Stomach (tissue), 9 donors: Measurements from ENCODE around the gene CNTN5. TPM values are rescaled to one million over a fixed set of nuclear protein-coding genes. Genes with fewer than 3 reads are reported as not detected.

Experiments used
- DNase-seq, 2 donors: peaks; one replicate each; pipeline versions ENCODE4 v3.0.0 to v3.0.0-alpha.2; 2013 to 2019
- H3K27ac ChIP-seq, 5 donors: fragments of 200-600 bp in 4 of 5; sonication (generic) in 4 of 5; one replicate each; pipeline ENCODE4 v1.5.1; 2013 to 2019; ENCODE audit warnings: mild to moderate bottlenecking in 1 of 5, moderate library complexity in 1 of 5
- H3K27me3 ChIP-seq, 3 donors: fragments of 200-600 bp; sonication (generic); one replicate each; pipeline ENCODE4 v1.5.1; 2017 to 2019; ENCODE audit warnings: mixed run types in 1 of 3
- H3K36me3 ChIP-seq, 4 donors: fragments of 200-600 bp; sonication (generic); 1 replicate in 3 of 4; 2 replicates in 1 of 4; pipeline ENCODE4 v1.5.1; 2016 to 2019
- H3K4me1 ChIP-seq, 4 donors: fragments of 200-600 bp; sonication (generic); one replicate each; pipeline ENCODE4 v1.5.1; 2016 to 2019
- H3K4me3 ChIP-seq, 4 donors: fragments of 200-600 bp; sonication (generic) in 3 of 4; one replicate each; pipeline ENCODE4 v1.5.1; 2016 to 2019; ENCODE audit warnings: mild to moderate bottlenecking in 1 of 4
- H3K9me3 ChIP-seq, 4 donors: fragments of 200-600 bp; sonication (generic); one replicate each; pipeline ENCODE4 v1.5.1; 2016 to 2019
- CTCF ChIP-seq, 7 experiments: fragments of 450-650 bp in 4 of 7; fragments of 200-600 bp in 3 of 7; sonication (generic) in 3 of 7; IDR thresholded peaks; one replicate each; pipeline ENCODE4 v1.5.1; 2016 to 2019; ENCODE audit warnings: antibody characterized with exemption in 7 of 7, control low read depth in 2 of 7, mild to moderate bottlenecking in 1 of 7
- EP300 ChIP-seq: sonication (generic); formaldehyde crosslinking; IDR thresholded peaks from one replicate; pipeline ENCODE4 v1.6.1; 2017; ENCODE audit warnings: antibody characterized with exemption
- POLR2A ChIP-seq, 4 donors: fragments of 450-650 bp; IDR thresholded peaks; one replicate each; pipeline ENCODE4 v1.6.1; 2016; ENCODE audit warnings: antibody characterized with exemption in 4 of 4, control low read depth in 2 of 4, mild to moderate bottlenecking in 1 of 4, moderate library complexity in 1 of 4
- POLR2AphosphoS5 ChIP-seq, 3 donors: sonication (generic); formaldehyde crosslinking; IDR thresholded peaks; one replicate each; pipeline ENCODE4 v1.6.1; 2016; ENCODE audit warnings: antibody characterized with exemption in 3 of 3
- WGBS, 5 donors: extraction: QIAGEN DNeasy Blood & Tissue Kit in 3 of 5; methylation state at CpG; one replicate each; pipeline versions ENCODE4 v1.1.5 to v1.1.7; 2013 to 2018; 5-methylcytosine and 5-hydroxymethylcytosine counted together
- intact Hi-C: fragments of 100-400 bp; cut with DNase I; formaldehyde crosslinking; loops from one replicate; pipeline ENCODE4 v1.15.1; 2023; ENCODE audit warnings: low total_unique reads
- polyA plus RNA-seq, 3 donors: library from polyadenylated mRNA; stranded (reverse); fragments of 200-250 nt; gene quantifications; one replicate each; pipeline ENCODE4 v1.2.3, GENCODE V29; 2013
- total RNA-seq, 5 donors: library from RNA; depleted of rRNA; stranded (reverse); fragments of >200 nt; gene quantifications; one replicate each; pipeline versions ENCODE4 v1.1.0 to v1.2.3, GENCODE V29; 2014 to 2016
- donor health status: healthy with polysubstance abuse.
- donor health status: Bipolar disorder and iron deficiency.
- donor health status: healthy.

The CNTN5 gene
- total and polyA plus RNA-seq, 8 donors: 0.05 to 9.9 TPM; not detected in 6

GRCh38 chr11:99391245-99391644 lies 370.5 kb downstream of the CNTN5 start:
- TF ChIP-seq POLR2AphosphoS5 (IDR thresholded peaks at IDR 0.05): no peak
- no peak for TF ChIP-seq EP300
- no peak for TF ChIP-seq CTCF (IDR thresholded peaks at IDR 0.05)
- no peak for TF ChIP-seq POLR2A (IDR thresholded peaks at IDR 0.05)
- H3K36me3 ChIP-seq: no peaks in the 10 kb centered on the region
- no peaks in the 10 kb centered on the region for H3K27me3 ChIP-seq
- no peaks in the 10 kb centered on the region for H3K4me1 ChIP-seq
- intact Hi-C loops: no loop called here
- no peak overlapping the region for H3K4me3 ChIP-seq
- no peak overlapping the region for H3K27ac ChIP-seq
- H3K9me3 ChIP-seq: no peaks in the 10 kb centered on the region
- WGBS, 5 donors: 67 to 73% (median 71%) methylated on average over 4 of the region's 4 CpGs
- no peak for DNase-seq

GRCh38 chr11:99406345-99406744 lies 385.6 kb downstream of the CNTN5 start:
- 72 to 90% (median 75%) methylated on average over 2 of the region's 2 CpGs for WGBS, 5 donors
- Histone ChIP-seq H3K4me1 (no peaks in the 10 kb centered on the region), H3K27ac (no peak overlapping the region), H3K4me3 (no peak overlapping the region), H3K36me3 (no peaks in the 10 kb centered on the region), H3K9me3 (peaks cover 0 to 9% (median 0%) of the 10 kb centered on the region in 4 donors), H3K27me3 (no peaks in the 10 kb centered on the region)
- TF ChIP-seq POLR2AphosphoS5 (IDR thresholded peaks at IDR 0.05) (no peak), CTCF (IDR thresholded peaks at IDR 0.05) (no peak), EP300 (no peak), POLR2A (IDR thresholded peaks at IDR 0.05) (no peak)
- intact Hi-C loops: no loop called here
- no peak for DNase-seq

DNA sequence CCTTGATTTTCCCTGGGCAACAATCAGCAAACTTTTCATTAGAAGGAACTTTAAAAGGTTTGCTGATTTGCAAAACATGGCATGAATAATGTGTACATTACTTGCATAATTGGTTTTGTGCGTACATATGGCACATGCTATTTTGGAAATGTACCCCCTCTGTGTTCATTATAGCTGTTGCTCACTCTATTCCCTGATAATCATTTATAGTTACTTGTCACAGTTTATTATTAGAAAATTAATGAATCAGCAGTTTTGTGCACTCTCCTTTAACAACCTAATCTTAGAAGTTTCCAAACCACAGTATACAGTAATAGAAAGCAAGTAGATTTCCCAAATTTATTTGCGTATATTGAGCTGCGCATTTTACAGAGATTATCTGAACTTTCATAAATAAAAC lies 389.9 kb downstream of the CNTN5 start:
- no peaks in the 10 kb centered on the region for H3K4me1 ChIP-seq
- H3K9me3 ChIP-seq: peaks cover 0 to 9% (median 0%) of the 10 kb centered on the region in 4 donors
- H3K4me3 ChIP-seq: no peak overlapping the region
- TF ChIP-seq POLR2AphosphoS5 (IDR thresholded peaks at IDR 0.05) (no peak), POLR2A (IDR thresholded peaks at IDR 0.05) (no peak), CTCF (IDR thresholded peaks at IDR 0.05) (no peak), EP300 (no peak)
- 88 to 95% (median 90%) methylated on average over 3 of the region's 3 CpGs for WGBS, 5 donors
- H3K36me3 ChIP-seq: no peaks in the 10 kb centered on the region
- H3K27ac ChIP-seq: no peak overlapping the region
- intact Hi-C loops: no loop called here
- no peak for DNase-seq
- H3K27me3 ChIP-seq: no peaks in the 10 kb centered on the region

GRCh38 chr11:99418927-99419720 lies 398.4 kb downstream of the CNTN5 start:
- Histone ChIP-seq H3K9me3 (peaks cover 0 to 2% (median under 1%) of the 10 kb centered on the region in 4 donors), H3K36me3 (no peaks in the 10 kb centered on the region), H3K27ac (no peak overlapping the region), H3K27me3 (no peaks in the 10 kb centered on the region), H3K4me3 (no peak overlapping the region), H3K4me1 (no peaks in the 10 kb centered on the region)
- intact Hi-C loops: no loop called here
- DNase-seq: no peak
- TF ChIP-seq EP300: no peak
- no peak for TF ChIP-seq POLR2A (IDR thresholded peaks at IDR 0.05)
- no peak for TF ChIP-seq CTCF (IDR thresholded peaks at IDR 0.05)
- TF ChIP-seq POLR2AphosphoS5 (IDR thresholded peaks at IDR 0.05): no peak
- WGBS, 5 donors: 24 to 50% (median 38%) methylated on average over 1 of the region's 1 CpG
